Skeletal muscle cell (primary cell): ENCODE results near the gene CCDC117.
"Not testable (repeated sequence)": the region's sequence is repeated elsewhere in the genome, so short reads cannot be mapped to it uniquely, and the experiment has no call there.

Experiments used
- DNase-seq: peaks from one replicate; pipeline ENCODE4 v3.0.0-alpha.2; 2010; ENCODE audit warnings: low read depth
- H3K4me3 ChIP-seq: 2 replicates; pipeline ENCODE4 v1.5.1; 2011; ENCODE audit warnings: low read depth, mild to moderate bottlenecking, control low read depth, low read length, moderate library complexity

Gene CCDC117

DNA sequence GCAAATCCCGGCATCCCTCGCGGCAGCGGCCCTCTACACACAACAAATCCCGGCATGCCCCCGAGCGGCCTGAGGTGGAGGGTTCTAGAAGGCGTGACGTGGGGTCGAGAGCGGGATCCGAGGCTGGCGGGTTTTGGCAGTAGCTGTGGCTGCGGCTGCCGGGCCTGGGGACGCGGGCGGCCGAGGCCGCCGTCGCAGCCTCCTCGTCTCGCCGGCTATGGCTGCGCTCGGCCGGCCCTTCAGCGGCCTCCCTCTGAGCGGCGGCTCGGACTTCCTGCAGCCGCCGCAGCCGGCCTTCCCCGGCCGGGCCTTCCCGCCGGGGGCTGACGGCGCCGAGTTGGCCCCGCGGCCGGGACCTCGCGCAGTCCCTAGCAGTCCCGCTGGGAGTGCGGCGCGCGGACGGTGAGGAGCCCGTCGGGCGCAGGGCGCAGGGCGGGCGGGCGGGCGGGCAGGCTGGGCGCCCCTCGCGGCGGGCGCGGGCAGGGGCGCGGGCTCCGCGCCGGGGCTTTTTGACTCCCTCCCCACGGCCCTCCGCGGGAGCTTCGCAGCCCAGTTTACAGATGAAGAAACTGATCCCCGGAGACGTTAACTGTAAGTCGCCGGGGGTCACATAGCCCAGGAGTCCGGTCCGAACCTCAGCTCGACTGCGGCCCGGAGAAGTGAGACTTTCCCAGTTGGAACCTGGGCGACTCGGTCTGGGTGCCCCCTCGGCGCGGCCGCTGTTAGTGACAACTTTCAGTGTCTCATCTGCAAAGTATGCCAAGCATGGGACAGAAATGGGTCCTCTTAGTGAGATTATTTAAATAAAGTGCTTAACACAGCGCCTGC is at the start of gene CCDC117:
Gene CCDC117, plus strand, starts transcription at position 63 of the 828 bp plus-strand sequence. Its CDS starts 155 bp downstream, at position 218.
- H3K4me3 ChIP-seq: peak within 1 kb of the TSS; percentile 62
- DNase-seq: peak; percentile 85

DNA sequence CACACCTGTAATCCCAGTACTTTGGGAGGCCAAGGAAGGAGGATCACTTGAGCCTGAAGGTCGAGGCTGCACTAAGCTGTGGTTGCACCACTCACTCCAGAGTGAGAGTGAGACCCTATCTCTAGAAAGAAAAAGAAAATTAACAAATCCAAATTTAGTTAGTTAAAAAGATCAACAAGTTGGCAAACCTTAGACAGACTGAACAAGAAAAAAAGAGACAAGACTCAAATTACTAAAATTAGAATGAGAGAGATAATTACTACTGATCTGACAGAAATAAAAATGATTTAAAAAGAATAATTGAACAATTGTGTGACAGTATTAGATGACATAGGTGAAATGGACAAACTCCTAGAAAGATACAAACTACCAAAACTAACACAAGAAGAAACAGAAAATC is 44.5 kb upstream of the CCDC117 start:
- H3K4me3 ChIP-seq: no peak overlapping the region
- no peak for DNase-seq

DNA sequence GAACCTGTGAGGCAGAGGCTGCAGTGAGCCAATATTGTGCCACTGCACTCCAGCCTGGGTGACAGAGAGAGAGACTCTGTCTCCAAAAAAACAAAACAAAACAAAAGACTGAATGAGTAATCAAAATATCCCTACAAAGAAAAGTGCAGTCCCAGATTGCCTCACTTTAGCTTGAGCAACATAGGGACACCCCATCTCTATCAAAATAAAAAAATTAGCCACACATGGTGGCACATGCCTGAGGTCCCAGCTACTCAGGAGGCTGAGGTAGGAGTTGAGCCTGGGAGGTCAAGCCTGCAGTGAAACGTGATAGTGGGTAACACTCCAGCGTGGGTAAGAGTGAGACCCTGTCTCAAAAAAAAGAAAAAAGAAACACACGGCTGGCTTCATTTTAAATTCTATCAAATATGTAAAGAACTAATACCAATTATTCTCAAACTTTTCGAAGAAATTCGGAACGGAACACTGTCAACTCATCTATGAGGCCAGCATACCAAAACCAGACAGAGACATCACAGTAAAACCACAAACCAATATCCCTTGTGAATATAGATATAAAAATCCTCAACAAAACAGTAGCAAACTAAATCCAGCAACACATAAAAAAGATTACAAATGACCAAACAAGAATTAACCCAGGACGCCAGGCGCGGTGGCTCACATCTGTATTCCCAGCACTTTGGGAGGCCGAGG is 43.7 kb upstream of the CCDC117 start:
- DNase-seq: no peak

GRCh38 chr22:28730179-28730578 is 42.3 kb upstream of the CCDC117 start:
- H3K4me3 ChIP-seq: no peak overlapping the region
- no peak for DNase-seq

More for the DNA sequence above, 43.7 kb upstream of the CCDC117 start:
- no peak overlapping the region for H3K4me3 ChIP-seq

DNA sequence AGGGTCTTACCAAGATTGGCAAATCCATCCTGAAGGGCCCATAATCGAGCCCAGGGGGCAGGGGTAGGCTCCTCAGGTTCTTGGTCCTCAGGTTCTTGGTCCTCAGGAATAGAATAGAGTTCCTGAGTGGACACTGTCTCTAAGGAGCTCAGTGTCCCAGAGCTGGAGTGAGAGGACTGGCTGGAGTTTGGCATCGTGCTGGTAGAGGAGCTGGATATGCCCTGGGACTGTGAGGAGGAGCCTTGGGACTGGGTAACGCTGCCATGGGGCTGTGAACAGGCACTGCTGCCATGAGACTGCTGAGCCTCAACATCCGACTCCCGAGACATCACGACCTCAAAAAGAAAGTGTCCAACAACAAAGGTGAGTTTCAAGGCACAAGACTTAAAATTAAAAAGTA is 38.1 kb upstream of the CCDC117 start:
- no peak for DNase-seq
- H3K4me3 ChIP-seq: no peak overlapping the region

GRCh38 chr22:28736301-28737155 is 36.0 kb upstream of the CCDC117 start:
- DNase-seq: no peak

GRCh38 chr22:28737701-28738100 is 34.8 kb upstream of the CCDC117 start:
- DNase-seq: no peak
- no peak overlapping the region for H3K4me3 ChIP-seq

More at GRCh38 chr22:28736301-28737155, 36.0 kb upstream of the CCDC117 start:
- H3K4me3 ChIP-seq: no peak overlapping the region

GRCh38 chr22:28738876-28739275 is 33.6 kb upstream of the CCDC117 start:
- not testable (repeated sequence) for H3K4me3 ChIP-seq

DNA sequence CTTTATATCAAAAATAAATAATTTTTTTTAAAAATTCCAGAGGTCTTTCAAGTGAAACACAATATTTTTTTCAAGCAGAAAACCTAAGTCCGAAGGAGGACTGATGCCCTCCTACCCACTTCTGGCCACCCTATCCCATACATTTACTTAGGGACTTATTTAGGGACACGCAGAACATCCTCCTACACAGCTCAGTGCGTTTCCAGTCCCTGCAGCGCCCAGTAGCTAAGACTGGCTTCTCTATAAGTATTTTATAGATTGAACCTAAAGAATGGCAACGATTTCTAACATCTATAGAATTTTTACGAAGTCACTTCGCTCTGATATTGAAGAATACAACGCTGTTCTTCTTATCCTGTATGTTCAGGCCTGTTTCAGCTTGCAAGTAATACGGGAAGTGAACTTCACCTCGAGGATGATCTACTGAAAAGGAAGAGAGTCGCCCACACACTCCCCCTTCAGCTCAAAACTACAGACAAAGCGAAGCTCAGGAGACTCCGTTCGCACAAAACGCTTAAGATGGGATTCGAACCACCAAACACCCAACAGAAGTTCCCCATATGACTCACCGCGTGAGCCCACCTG is 31.2 kb upstream of the CCDC117 start:
- no peak for DNase-seq
- peak overlapping the region; percentile 95 for H3K4me3 ChIP-seq

More at GRCh38 chr22:28738876-28739275, 33.6 kb upstream of the CCDC117 start:
- not testable (repeated sequence) for DNase-seq

DNA sequence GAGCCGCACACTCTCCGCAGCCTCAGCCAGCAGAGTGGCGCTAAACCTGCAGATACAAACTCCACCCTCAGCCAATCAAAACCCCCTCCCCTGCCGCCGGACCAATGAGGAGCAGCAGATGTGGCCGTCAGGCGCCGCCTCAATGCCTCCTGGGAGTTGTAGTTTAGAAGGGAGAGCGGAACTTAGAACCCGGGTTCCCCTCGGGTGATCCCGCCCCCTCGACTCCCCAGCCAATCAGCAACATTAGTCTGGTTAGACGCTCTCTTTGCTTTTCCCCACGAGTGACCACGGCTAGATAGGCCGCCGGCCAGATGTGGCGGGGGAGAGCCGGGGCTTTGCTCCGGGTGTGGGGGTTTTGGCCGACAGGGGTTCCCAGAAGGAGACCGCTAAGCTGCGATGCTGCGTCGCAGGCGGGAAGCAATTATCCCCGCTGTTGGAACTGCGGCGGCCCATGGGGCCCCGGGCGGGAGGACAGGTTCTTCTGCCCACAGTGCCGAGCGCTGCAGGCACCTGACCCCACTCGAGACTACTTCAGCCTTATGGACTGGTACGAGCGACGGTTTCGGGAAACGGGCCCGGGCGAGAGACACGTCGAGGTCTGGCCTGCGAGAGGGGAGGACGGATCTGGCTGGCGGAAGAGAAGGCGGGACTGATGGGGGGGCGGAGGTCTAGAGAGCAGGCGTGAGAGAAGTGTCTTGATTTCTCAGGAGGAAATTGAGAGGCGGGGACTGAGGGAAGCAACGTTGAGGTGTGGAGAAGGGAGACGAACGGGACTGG is 30.5 kb upstream of the CCDC117 start, which contains the start of the genes CHEK2 and HSCB:
Gene CHEK2, minus strand, starts transcription at position 36 of the 777 bp plus-strand sequence. CDS start 7,099 bp downstream, outside the sequence.
Gene HSCB, plus strand, starts transcription at position 255 of the 777 bp plus-strand sequence. Its CDS starts 57 bp downstream, at position 312.
- H3K4me3 ChIP-seq: peak within 1 kb of the TSS; percentile 95
- peak; percentile 96 for DNase-seq

DNA sequence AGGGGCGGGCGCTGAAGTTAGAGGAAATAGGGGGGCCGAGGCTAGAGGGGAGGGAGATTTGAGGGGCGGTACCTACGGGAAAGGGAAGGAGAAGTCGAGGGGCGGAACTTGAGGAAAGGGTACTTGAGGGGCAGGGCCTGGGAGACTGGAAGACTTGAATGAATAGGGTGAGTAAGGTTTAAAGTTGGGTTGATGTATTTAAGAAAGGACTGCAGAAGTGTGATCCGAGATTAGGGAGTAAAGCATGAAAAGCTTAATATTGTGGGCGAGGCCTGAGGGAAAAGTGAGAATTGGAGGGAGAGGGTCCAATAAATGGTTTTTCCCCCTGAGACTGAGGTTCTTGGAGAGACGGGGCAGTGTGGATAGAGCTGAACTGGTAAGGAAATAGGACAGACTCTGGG is 29.9 kb upstream of the CCDC117 start:
- peak overlapping the region; percentile 95 for H3K4me3 ChIP-seq
- no peak for DNase-seq

DNA sequence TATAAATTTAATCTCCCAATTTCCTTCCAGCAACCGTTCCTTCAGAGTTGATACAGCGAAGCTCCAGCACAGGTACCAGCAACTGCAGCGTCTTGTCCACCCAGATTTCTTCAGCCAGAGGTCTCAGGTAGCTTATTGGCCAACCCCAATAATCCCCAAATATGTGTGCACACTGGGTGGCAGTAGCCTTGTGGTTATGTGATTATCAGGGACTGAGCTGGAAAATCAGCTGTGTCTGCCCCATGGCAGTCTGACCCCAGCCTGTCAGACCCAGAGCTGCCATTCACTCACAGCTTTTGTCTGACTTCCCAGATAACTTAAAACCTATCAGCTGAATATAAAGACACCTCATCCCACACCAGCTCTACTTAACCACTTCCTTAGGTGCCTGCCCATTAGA is 28.6 kb upstream of the CCDC117 start:
- H3K4me3 ChIP-seq: no peak overlapping the region
- no peak for DNase-seq

DNA sequence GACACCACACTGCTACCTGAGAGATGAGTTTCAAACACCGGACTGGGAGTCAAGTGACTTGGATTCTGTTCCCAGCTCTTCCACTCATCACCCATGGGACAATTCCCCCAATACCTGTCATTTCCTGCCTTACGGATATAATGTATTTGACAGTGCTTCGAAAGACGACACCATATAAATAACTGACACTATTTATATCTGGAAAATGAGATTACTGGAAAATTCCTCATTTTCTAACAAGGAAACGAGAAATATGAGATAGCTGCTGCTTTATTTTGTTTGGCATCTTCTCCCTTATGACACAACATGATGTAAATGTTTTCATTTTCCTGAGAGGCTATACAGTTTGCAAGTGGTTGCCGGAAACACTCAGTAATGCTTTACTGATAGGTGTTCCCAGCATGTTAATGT is 22.0 kb upstream of the CCDC117 start:
- no peak overlapping the region for H3K4me3 ChIP-seq
- DNase-seq: peak; percentile 54

GRCh38 chr22:28754512-28754911 is 18.0 kb upstream of the CCDC117 start:
- DNase-seq, H3K4me3 ChIP-seq: not testable (repeated sequence)

DNA sequence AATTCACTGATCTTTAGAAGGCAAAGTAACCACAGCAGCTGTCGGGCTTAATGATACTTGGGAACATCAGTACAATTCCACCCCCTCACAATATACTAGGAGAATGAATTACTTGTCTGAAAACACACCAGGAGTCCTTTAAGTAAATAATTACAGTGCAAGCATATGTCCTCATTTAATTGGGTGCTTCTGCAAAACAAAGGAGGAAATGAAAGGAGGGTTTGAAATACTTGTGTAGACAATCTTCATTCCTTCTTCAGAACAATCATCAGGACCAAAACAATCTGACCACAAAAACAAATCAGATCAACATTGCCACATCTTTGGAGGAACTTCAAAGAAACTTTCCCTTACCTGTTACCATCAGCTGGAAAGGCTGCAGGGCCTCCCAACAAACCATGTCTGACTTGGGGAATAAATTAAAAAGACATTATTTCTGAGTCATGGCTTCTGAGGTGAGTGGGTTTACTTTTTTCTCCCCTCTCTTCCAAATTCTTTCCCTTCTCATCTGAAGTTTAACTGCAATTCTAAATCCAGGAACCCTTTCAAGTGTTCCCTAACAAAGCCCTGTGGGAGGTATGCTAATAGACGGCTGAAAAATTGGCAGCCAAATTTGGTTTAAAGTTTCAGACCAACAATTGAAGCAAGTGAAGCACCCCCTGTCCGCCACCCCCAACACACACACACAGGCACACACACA is 12.5 kb upstream of the CCDC117 start:
- no peak overlapping the region for H3K4me3 ChIP-seq
- no peak for DNase-seq

DNA sequence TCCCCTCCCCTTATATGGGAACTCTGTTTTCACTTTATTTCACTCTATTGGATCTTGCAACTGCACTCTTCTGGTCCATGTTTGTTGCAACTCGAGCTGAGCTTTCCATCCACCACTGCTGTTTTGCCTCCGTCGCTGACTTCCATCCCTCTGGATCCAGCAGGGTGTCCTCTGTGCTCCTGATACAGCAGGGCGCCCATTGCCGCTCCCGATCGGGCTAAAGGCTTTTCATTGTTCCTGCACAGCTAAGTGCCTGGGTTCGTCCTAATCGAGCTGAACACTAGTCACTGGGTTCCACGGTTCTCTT is 11.1 kb upstream of the CCDC117 start:
- H3K4me3 ChIP-seq: no peak overlapping the region
- no peak for DNase-seq

DNA sequence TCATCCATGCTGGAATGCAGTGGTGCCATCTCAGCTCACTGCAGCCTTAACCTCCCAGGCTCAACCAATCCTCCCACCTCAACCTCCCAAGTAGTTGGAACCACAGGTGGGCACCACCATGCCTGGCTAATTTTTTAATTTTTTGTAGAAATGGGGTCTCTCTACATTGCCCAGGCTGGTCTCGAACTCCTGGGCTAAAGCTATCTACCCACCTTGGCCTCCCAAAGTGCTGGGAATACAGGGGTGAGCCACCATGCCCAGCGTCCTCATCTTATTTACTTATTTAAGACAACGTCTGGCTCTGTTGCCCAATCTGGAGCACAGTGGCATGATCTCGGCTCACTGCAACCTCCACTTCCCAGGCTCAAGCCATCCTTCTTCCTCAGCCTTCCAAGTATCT is 10.5 kb upstream of the CCDC117 start:
- H3K4me3 ChIP-seq, DNase-seq: not testable (repeated sequence)

GRCh38 chr22:28766628-28767027 is 5.9 kb upstream of the CCDC117 start:
- no peak overlapping the region for H3K4me3 ChIP-seq
- DNase-seq: no peak
